ENCODE data around the gene OR5T2. TPM values are rescaled to one million over a fixed set of nuclear protein-coding genes. Genes with fewer than 3 reads are reported as not detected.

OR5T2 gene
- total RNA-seq, 4 donors from 2014 or later, result not detected

DNA sequence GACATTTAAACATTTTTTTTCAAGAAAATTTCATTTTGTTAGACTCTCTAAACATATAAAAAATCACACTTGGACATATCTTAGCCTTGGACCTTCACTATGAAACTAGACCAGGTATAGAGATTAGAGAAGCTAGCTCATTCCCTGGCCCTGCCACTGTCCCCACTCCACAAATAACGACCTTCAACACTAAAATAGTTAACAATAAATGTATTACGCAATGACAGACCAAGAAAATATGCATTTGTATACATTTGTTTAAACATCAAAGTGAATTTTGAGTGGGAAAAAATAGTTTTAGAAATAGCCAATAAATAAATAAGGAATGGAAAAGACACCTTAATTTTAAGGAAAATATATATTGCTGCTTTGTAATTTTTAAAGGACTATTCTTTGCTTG lies 36.7 kb downstream of the OR5T2 start:
- TF ChIP-seq, protein P1, sequence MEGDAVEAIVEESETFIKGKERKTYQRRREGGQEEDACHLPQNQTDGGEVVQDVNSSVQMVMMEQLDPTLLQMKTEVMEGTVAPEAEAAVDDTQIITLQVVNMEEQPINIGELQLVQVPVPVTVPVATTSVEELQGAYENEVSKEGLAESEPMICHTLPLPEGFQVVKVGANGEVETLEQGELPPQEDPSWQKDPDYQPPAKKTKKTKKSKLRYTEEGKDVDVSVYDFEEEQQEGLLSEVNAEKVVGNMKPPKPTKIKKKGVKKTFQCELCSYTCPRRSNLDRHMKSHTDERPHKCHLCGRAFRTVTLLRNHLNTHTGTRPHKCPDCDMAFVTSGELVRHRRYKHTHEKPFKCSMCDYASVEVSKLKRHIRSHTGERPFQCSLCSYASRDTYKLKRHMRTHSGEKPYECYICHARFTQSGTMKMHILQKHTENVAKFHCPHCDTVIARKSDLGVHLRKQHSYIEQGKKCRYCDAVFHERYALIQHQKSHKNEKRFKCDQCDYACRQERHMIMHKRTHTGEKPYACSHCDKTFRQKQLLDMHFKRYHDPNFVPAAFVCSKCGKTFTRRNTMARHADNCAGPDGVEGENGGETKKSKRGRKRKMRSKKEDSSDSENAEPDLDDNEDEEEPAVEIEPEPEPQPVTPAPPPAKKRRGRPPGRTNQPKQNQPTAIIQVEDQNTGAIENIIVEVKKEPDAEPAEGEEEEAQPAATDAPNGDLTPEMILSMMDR (IDR thresholded peaks at IDR 0.05), result no peak
- no peak for DNase-seq (ENCODE audit: low spot score)
- no peak for ATAC-seq (ENCODE audit: low FRiP score)

- DNase-seq (ENCODE audit: low spot score) (no peak), ATAC-seq (ENCODE audit: low FRiP score) (no peak)
- TF ChIP-seq, protein P1 (IDR thresholded peaks at IDR 0.05), result no peak
Measured at GRCh38 chr11:56196705-56197104, 37.4 kb downstream of the OR5T2 start.

DNA sequence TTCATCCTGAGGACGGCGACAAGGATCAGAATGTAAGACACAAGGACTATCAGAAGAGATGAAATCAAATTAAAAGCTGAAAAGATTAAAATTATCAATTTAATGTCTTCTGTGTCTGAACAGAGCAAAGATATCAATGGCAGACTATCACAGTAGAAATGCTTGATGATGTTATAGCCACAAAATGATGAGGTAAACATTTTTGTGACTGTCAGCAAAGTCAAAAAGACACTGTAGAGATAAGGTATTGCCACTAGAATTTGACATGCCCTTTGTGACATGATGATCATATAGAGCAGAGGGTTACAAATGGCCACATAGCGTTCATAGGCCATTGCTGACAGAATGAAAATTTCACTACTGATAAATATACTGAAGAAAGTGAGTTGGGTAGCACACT lies 45.5 kb downstream of the OR5T2 start:
- DNase-seq (ENCODE audit: low spot score) (no peak), ATAC-seq (ENCODE audit: low FRiP score) (no peak)
- TF ChIP-seq, protein P1 (IDR thresholded peaks at IDR 0.05), result no peak

GRCh38 chr11:56183459-56183858 lies 50.6 kb downstream of the OR5T2 start:
- no peak for ATAC-seq (ENCODE audit: low FRiP score)
- DNase-seq (ENCODE audit: low spot score), result no peak
- TF ChIP-seq, protein P1 (IDR thresholded peaks at IDR 0.05), result no peak

Other genes with a start within 250 kb of the OR5T2 start
- not detected for gene OR5F1, start 239.6 kb downstream of the OR5T2 start, total RNA-seq
- not detected for gene OR5AS1, start 206.6 kb downstream of the OR5T2 start, total RNA-seq
- gene OR8I2, start 140.9 kb downstream of the OR5T2 start, total RNA-seq, result not detected
- gene OR8H2, start 130.6 kb downstream of the OR5T2 start, total RNA-seq, result not detected
- not detected for gene OR8H3, start 111.9 kb downstream of the OR5T2 start, total RNA-seq
- gene OR8J3, start 94.1 kb downstream of the OR5T2 start, total RNA-seq, result not detected
- gene OR8K5, start 73.9 kb downstream of the OR5T2 start, total RNA-seq, result not detected
- not detected for gene OR5J2, start 57.6 kb downstream of the OR5T2 start, total RNA-seq
- not detected for gene OR5T3, start 18.0 kb upstream of the OR5T2 start, total RNA-seq
- not detected for gene OR5T1, start 39.9 kb upstream of the OR5T2 start, total RNA-seq
- gene OR8H1, start 58.0 kb upstream of the OR5T2 start, total RNA-seq, result not detected
- gene OR8K3, start 80.9 kb upstream of the OR5T2 start, total RNA-seq, result not detected
- gene OR8K1, start 111.8 kb upstream of the OR5T2 start, total RNA-seq, result not detected
- gene OR8J1, start 120.0 kb upstream of the OR5T2 start, total RNA-seq, result not detected
- not detected for gene OR8U1, start 141.4 kb upstream of the OR5T2 start, total RNA-seq
- gene OR5AL1, start 178.4 kb upstream of the OR5T2 start, total RNA-seq, result not detected
- not detected for gene OR5M3, start 239.1 kb upstream of the OR5T2 start, total RNA-seq